HG02759 (cell line): Measurements from ENCODE around the gene ALDH3B2.
"Not testable (repeated sequence)": the region's sequence is repeated elsewhere in the genome, so short reads cannot be mapped to it uniquely, and the experiment has no call there.

Source experiments
- ATAC-seq: cut with Tn5 transposase; IDR thresholded peaks from one replicate; pipeline ENCODE4 v1.9.1; 2021; ENCODE audit warnings: mild to moderate bottlenecking, moderate library complexity; ENCODE audit not compliant: unreplicated experiment

ALDH3B2 gene

GRCh38 chr11:67674442-67674871 lies at the start of gene ALDH3B2:
Gene ALDH3B2, minus strand, starts transcription at chr11:67674623. Its CDS starts 7,688 bp downstream, at chr11:67666935.
- no peak for ATAC-seq

- ATAC-seq = not testable (repeated sequence)
These were observed 48.6 kb upstream of the ALDH3B2 start for GRCh38 chr11:67723036-67723435.

GRCh38 chr11:67716226-67716625 lies 41.8 kb upstream of the ALDH3B2 start:
- ATAC-seq = not testable (repeated sequence)

GRCh38 chr11:67715801-67716200 lies 41.4 kb upstream of the ALDH3B2 start:
- ATAC-seq = not testable (repeated sequence)

- not testable (repeated sequence) for ATAC-seq
These were observed 39.6 kb upstream of the ALDH3B2 start for GRCh38 chr11:67713892-67714509.

GRCh38 chr11:67711676-67712075 lies 37.3 kb upstream of the ALDH3B2 start:
- not testable (repeated sequence) for ATAC-seq

- ATAC-seq = not testable (repeated sequence)
These were observed 36.8 kb upstream of the ALDH3B2 start for GRCh38 chr11:67711212-67711611.

GRCh38 chr11:67709806-67710205 lies 35.4 kb upstream of the ALDH3B2 start:
- not testable (repeated sequence) for ATAC-seq

GRCh38 chr11:67705264-67705663 lies 30.8 kb upstream of the ALDH3B2 start:
- ATAC-seq = no peak

- no peak for ATAC-seq
These were observed 30.1 kb upstream of the ALDH3B2 start for GRCh38 chr11:67704524-67704923.

GRCh38 chr11:67703709-67704108 lies 29.3 kb upstream of the ALDH3B2 start:
- ATAC-seq = not testable (repeated sequence)

GRCh38 chr11:67700548-67701262 lies 26.3 kb upstream of the ALDH3B2 start:
- ATAC-seq = no peak

- no peak for ATAC-seq
These were observed 25.7 kb upstream of the ALDH3B2 start for GRCh38 chr11:67700141-67700540.

- ATAC-seq = no peak
These were observed 25.1 kb upstream of the ALDH3B2 start for GRCh38 chr11:67699521-67699920.

- ATAC-seq = no peak
These were observed 23.8 kb upstream of the ALDH3B2 start for GRCh38 chr11:67698247-67698646.

GRCh38 chr11:67697846-67698245 lies 23.4 kb upstream of the ALDH3B2 start:
- ATAC-seq = no peak

GRCh38 chr11:67696998-67697397 lies 22.6 kb upstream of the ALDH3B2 start:
- no peak for ATAC-seq

- no peak for ATAC-seq
These were observed 21.2 kb upstream of the ALDH3B2 start for GRCh38 chr11:67695606-67696005.

- no peak for ATAC-seq
These were observed 20.6 kb upstream of the ALDH3B2 start for GRCh38 chr11:67694875-67695555.

- ATAC-seq = no peak
These were observed 16.7 kb upstream of the ALDH3B2 start for GRCh38 chr11:67691149-67691548.

- ATAC-seq = no peak
These were observed 14.8 kb upstream of the ALDH3B2 start for GRCh38 chr11:67689178-67689577.

- ATAC-seq = no peak
These were observed 13.6 kb upstream of the ALDH3B2 start for GRCh38 chr11:67687986-67688385.
